Vagina (tissue), 2 donors: ENCODE results near the gene PLAC1.

Source experiments
- CTCF ChIP-seq, 3 experiments: fragments of 450-650 bp in 2 of 3; fragments of 200-600 bp in 1 of 3; sonication (generic) in 1 of 3; IDR thresholded peaks; one replicate each; pipeline ENCODE4 v1.5.1; 2017 to 2019; ENCODE audit warnings: antibody characterized with exemption in 3 of 3, mild to moderate bottlenecking in 2 of 3, moderate library complexity in 2 of 3
- POLR2A ChIP-seq, 2 donors: fragments of 450-650 bp; IDR thresholded peaks; one replicate each; pipeline ENCODE4 v1.6.1; 2017; ENCODE audit warnings: antibody characterized with exemption in 2 of 2, mild to moderate bottlenecking in 2 of 2, moderate library complexity in 2 of 2
- POLR2AphosphoS5 ChIP-seq, 2 donors: sonication (generic); formaldehyde crosslinking; IDR thresholded peaks; one replicate each; pipeline ENCODE4 v1.9.0; 2017; ENCODE audit warnings: antibody characterized with exemption in 2 of 2, mild to moderate bottlenecking in 2 of 2, low read depth in 1 of 2; ENCODE audit not compliant: insufficient read depth in 1 of 2

- no peak for TF ChIP-seq CTCF (IDR thresholded peaks at IDR 0.05)
- no peak for TF ChIP-seq POLR2A (IDR thresholded peaks at IDR 0.05)
- TF ChIP-seq POLR2AphosphoS5 (IDR thresholded peaks at IDR 0.05; ENCODE audit: insufficient read depth in 1 of 2, low read depth in 1 of 2) = no peak
Measured at GRCh38 chrX:134542485-134542884, 115.8 kb downstream of the PLAC1 start.
